ENCODE results near the gene TNS4. TPM values are rescaled to one million over a fixed set of nuclear protein-coding genes. Genes with fewer than 3 reads are reported as not detected.
A peak's percentile ranks its signal among the peaks of the same experiment; 100 is the strongest.

Gene TNS4
- total RNA-seq, 1 experiment from 2014 or later: 522 TPM

- Mint-ChIP-seq H3K9me3 (ENCODE audit: unreplicated experiment) (no peaks in the 10 kb centered on the region), H3K27me3 (ENCODE audit: insufficient read depth, unreplicated experiment) (no peaks in the 10 kb centered on the region), H3K36me3 (ENCODE audit: insufficient read depth, unreplicated experiment) (peaks cover 100% of the 10 kb centered on the region), H3K4me3 (ENCODE audit: unreplicated experiment) (no peak overlapping the region), H3K27ac (ENCODE audit: low read depth, unreplicated experiment) (peak overlapping the region; percentile 73), H3K4me1 (ENCODE audit: insufficient read depth, unreplicated experiment) (peaks cover 46% of the 10 kb centered on the region)
- ChIA-PET POLR2A (interaction anchor here (0.6 to 21.4 kb wide), 13 partner anchors 9 to 94 kb away, joined by 3 to 703 read pairs (median 22); partner anchors contain the start of gene TNS4), CTCF (interaction anchor here (0.6 to 3.7 kb wide), 7 partner anchors 21 to 1948 kb away, joined by 3 to 19 read pairs (median 3); partner anchors contain the start of gene CAVIN1)
- intact Hi-C loops (cut with micrococcal nuclease): no loop called here
- no peak for DNase-seq (ENCODE audit: unreplicated experiment)
- TF ChIP-seq CTCF (IDR thresholded peaks at IDR 0.05; ENCODE audit: unreplicated experiment): no peak
- no TSS peak for BruUV-seq (replicated peaks)
These were observed 26.1 kb downstream of the TNS4 start for GRCh38 chr17:40475234-40475908.

- no TSS peak for BruUV-seq (replicated peaks)
- no peaks in the 10 kb centered on the region for H3K9me3 Mint-ChIP-seq (ENCODE audit: unreplicated experiment)
- peaks cover 100% of the 10 kb centered on the region for H3K36me3 Mint-ChIP-seq (ENCODE audit: insufficient read depth, unreplicated experiment)
- DNase-seq (ENCODE audit: unreplicated experiment): peak; percentile 70
- no peak overlapping the region for H3K4me3 Mint-ChIP-seq (ENCODE audit: unreplicated experiment)
- ChIA-PET POLR2A (interaction anchor here (0.7 to 21.4 kb wide), 13 partner anchors 12 to 93 kb away, joined by 3 to 703 read pairs (median 25); partner anchors contain the start of gene TNS4), CTCF (interaction anchor here (0.6 to 3.7 kb wide), 5 partner anchors 57 to 166 kb away, joined by 3 to 19 read pairs (median 3); no protein-coding TSS in a partner anchor)
- intact Hi-C loops (cut with micrococcal nuclease): no loop called here
- TF ChIP-seq CTCF (IDR thresholded peaks at IDR 0.05; ENCODE audit: unreplicated experiment): no peak
- H3K27ac Mint-ChIP-seq (ENCODE audit: low read depth, unreplicated experiment): peak overlapping the region; percentile 73
- H3K4me1 Mint-ChIP-seq (ENCODE audit: insufficient read depth, unreplicated experiment): peaks cover 43% of the 10 kb centered on the region
- no peaks in the 10 kb centered on the region for H3K27me3 Mint-ChIP-seq (ENCODE audit: insufficient read depth, unreplicated experiment)
These were observed 26.9 kb downstream of the TNS4 start for GRCh38 chr17:40474419-40475002.

- POLR2A ChIA-PET: interaction anchor here (0.7 to 21.4 kb wide), 8 partner anchors 12 to 534 kb away, joined by 3 to 703 read pairs (median 78); partner anchors contain the start of gene TNS4
- intact Hi-C loops (cut with micrococcal nuclease): loop anchor here (2.0 kb wide), 1 partner anchor 27 kb away; the partner anchor contains the start of gene TNS4
- CTCF ChIA-PET: interaction anchor here (3.7 kb wide), 1 partner anchor 58 kb away, joined by 19 read pairs; no protein-coding TSS in a partner anchor
- no TSS peak for BruUV-seq (replicated peaks)
- no peak for TF ChIP-seq CTCF (IDR thresholded peaks at IDR 0.05; ENCODE audit: unreplicated experiment)
- Mint-ChIP-seq H3K27ac (ENCODE audit: low read depth, unreplicated experiment) (peak overlapping the region; percentile 73), H3K4me1 (ENCODE audit: insufficient read depth, unreplicated experiment) (peaks cover 38% of the 10 kb centered on the region), H3K36me3 (ENCODE audit: insufficient read depth, unreplicated experiment) (peaks cover 100% of the 10 kb centered on the region), H3K4me3 (ENCODE audit: unreplicated experiment) (no peak overlapping the region), H3K27me3 (ENCODE audit: insufficient read depth, unreplicated experiment) (no peaks in the 10 kb centered on the region), H3K9me3 (ENCODE audit: unreplicated experiment) (no peaks in the 10 kb centered on the region)
- peak; percentile 63 for DNase-seq (ENCODE audit: unreplicated experiment)
These were observed 27.7 kb downstream of the TNS4 start for GRCh38 chr17:40473573-40474365.
